Hepatocyte (in vitro differentiated cells): ENCODE measurements around the gene MANSC4. TPM values are rescaled to one million over a fixed set of nuclear protein-coding genes. Genes with fewer than 3 reads are reported as not detected.

Experiments
- DNase-seq: peaks from one replicate; pipeline ENCODE4 v3.0.0-alpha.2; 2016; ENCODE audit warnings: low spot score
- H2AFZ ChIP-seq: fragments of 200-600 bp; sonication (generic); 2 replicates; pipeline ENCODE4 v1.6.0; 2016; ENCODE audit warnings: antibody characterized with exemption, mild to moderate bottlenecking
- H3K27ac ChIP-seq: fragments of 200-600 bp; sonication (generic); 2 replicates; pipeline ENCODE4 v1.5.1; 2016; ENCODE audit warnings: mild to moderate bottlenecking
- H3K27me3 ChIP-seq: fragments of 200-600 bp; sonication (generic); 2 replicates; pipeline ENCODE4 v1.6.1; 2016
- H3K36me3 ChIP-seq: fragments of 200-600 bp; sonication (generic); replicated peaks from 2 replicates; pipeline ENCODE4 v1.5.1; 2016; ENCODE audit warnings: low read depth; ENCODE audit not compliant: insufficient read depth
- H3K4me1 ChIP-seq: fragments of 200-600 bp; sonication (generic); 2 replicates; pipeline ENCODE4 v1.5.1; 2016; ENCODE audit warnings: mild to moderate bottlenecking, moderate library complexity; ENCODE audit not compliant: insufficient read depth
- H3K4me2 ChIP-seq: fragments of 200-600 bp; sonication (generic); 2 replicates; pipeline ENCODE4 v1.6.0; 2016
- H3K4me3 ChIP-seq: fragments of 200-600 bp; sonication (generic); 2 replicates; pipeline ENCODE4 v1.5.1; 2016; ENCODE audit warnings: mild to moderate bottlenecking
- H3K79me2 ChIP-seq: fragments of 200-600 bp; sonication (generic); 2 replicates; pipeline ENCODE4 v1.6.0; 2017; ENCODE audit warnings: mild to moderate bottlenecking
- H3K9me2 ChIP-seq: fragments of 200-600 bp; sonication (generic); replicated peaks from 2 replicates; pipeline ENCODE4 v1.6.0; 2017; ENCODE audit warnings: mild to moderate bottlenecking; ENCODE audit not compliant: insufficient read depth
- H3K9me3 ChIP-seq: fragments of 200-600 bp; sonication (generic); 2 replicates; pipeline ENCODE4 v1.5.1; 2016; ENCODE audit warnings: low read depth, mild to moderate bottlenecking
- H4K20me1 ChIP-seq: fragments of 200-600 bp; sonication (generic); 2 replicates; pipeline ENCODE4 v1.6.0; 2016; ENCODE audit warnings: mild to moderate bottlenecking; ENCODE audit not compliant: insufficient read depth, poor library complexity, severe bottlenecking
- EZH2 ChIP-seq: fragments of 200-600 bp; sonication (generic); IDR thresholded peaks from 2 replicates; pipeline ENCODE4 v1.6.1; 2016; ENCODE audit warnings: antibody characterized with exemption, mild to moderate bottlenecking, borderline replicate concordance
- EZH2phosphoT487 ChIP-seq: fragments of 200-600 bp; sonication (generic); IDR thresholded peaks from one replicate; pipeline ENCODE4 v1.6.1; 2018; ENCODE audit warnings: antibody characterized with exemption, mild to moderate bottlenecking, low read depth, moderate library complexity; ENCODE audit not compliant: unreplicated experiment, severe bottlenecking
- WGBS: methylation state at CpG from one replicate; pipeline ENCODE4 v1.1.6; 2016; ENCODE audit warnings: low lambda C conversion rate; ENCODE audit errors: missing lambda C conversion rate; 5-methylcytosine and 5-hydroxymethylcytosine counted together
- polyA plus RNA-seq: library from polyadenylated mRNA; unstranded; fragments of >200 nt; fragmentation: Nextera tagmentation; extraction: Ambion mirVana; gene quantifications from 2 replicates; pipeline ENCODE4 v1.2.1, GENCODE V29; 2016
- total RNA-seq: library from RNA; depleted of rRNA; stranded (reverse); fragments of >200 nt; gene quantifications from 2 replicates; pipeline ENCODE4 v1.2.3, GENCODE V29; 2014
- TF ChIP-seq, protein P1 (sequence below): fragments of 200-600 bp; sonication (generic); IDR thresholded peaks from 2 replicates; pipeline ENCODE4 v1.5.1; 2016; ENCODE audit warnings: antibody characterized with exemption, mild to moderate bottlenecking; ENCODE audit not compliant: poor library complexity

The MANSC4 gene
- total and polyA plus RNA-seq, 2 experiments from 2014 or later: 0.63 TPM; not detected in 1

DNA sequence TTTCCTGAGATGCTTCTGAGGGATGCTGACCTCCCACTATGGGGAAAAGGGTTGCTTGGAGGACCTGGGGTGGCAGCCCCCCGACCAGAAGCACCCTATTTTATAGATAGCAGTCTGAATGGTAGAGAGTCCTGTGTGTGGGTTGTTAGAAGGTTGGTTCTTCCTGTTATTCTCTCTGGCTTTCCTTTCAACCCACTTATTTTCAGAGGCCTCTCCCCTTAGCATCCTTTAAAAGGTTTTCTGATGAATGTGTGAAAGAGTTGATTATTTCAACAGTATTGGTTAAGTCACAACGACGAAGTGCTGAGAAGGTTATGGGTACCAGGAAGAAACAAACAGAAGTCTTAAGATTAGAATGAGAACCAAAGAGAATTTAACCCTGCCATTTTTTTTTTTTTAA is 20.8 kb upstream of the MANSC4 start:
- no peaks in the 10 kb centered on the region for H3K4me1 ChIP-seq
- 98% methylated on average over 3 of the region's 3 CpGs for WGBS
- no peaks in the 10 kb centered on the region for H3K27me3 ChIP-seq
- H3K79me2 ChIP-seq: no peaks in the 10 kb centered on the region
- TF ChIP-seq EZH2 (no peak), EZH2phosphoT487 (no peak)
- TF ChIP-seq, protein P1, sequence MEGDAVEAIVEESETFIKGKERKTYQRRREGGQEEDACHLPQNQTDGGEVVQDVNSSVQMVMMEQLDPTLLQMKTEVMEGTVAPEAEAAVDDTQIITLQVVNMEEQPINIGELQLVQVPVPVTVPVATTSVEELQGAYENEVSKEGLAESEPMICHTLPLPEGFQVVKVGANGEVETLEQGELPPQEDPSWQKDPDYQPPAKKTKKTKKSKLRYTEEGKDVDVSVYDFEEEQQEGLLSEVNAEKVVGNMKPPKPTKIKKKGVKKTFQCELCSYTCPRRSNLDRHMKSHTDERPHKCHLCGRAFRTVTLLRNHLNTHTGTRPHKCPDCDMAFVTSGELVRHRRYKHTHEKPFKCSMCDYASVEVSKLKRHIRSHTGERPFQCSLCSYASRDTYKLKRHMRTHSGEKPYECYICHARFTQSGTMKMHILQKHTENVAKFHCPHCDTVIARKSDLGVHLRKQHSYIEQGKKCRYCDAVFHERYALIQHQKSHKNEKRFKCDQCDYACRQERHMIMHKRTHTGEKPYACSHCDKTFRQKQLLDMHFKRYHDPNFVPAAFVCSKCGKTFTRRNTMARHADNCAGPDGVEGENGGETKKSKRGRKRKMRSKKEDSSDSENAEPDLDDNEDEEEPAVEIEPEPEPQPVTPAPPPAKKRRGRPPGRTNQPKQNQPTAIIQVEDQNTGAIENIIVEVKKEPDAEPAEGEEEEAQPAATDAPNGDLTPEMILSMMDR: no peak
- H3K9me3 ChIP-seq: no peaks in the 10 kb centered on the region
- no peak overlapping the region for H3K4me3 ChIP-seq
- H2AFZ ChIP-seq: no peak overlapping the region
- no peaks in the 10 kb centered on the region for H3K9me2 ChIP-seq
- no peak overlapping the region for H3K27ac ChIP-seq
- DNase-seq: no peak
- H3K4me2 ChIP-seq: no peak overlapping the region
- H4K20me1 ChIP-seq: no peaks in the 10 kb centered on the region
- H3K36me3 ChIP-seq: no peaks in the 10 kb centered on the region

DNA sequence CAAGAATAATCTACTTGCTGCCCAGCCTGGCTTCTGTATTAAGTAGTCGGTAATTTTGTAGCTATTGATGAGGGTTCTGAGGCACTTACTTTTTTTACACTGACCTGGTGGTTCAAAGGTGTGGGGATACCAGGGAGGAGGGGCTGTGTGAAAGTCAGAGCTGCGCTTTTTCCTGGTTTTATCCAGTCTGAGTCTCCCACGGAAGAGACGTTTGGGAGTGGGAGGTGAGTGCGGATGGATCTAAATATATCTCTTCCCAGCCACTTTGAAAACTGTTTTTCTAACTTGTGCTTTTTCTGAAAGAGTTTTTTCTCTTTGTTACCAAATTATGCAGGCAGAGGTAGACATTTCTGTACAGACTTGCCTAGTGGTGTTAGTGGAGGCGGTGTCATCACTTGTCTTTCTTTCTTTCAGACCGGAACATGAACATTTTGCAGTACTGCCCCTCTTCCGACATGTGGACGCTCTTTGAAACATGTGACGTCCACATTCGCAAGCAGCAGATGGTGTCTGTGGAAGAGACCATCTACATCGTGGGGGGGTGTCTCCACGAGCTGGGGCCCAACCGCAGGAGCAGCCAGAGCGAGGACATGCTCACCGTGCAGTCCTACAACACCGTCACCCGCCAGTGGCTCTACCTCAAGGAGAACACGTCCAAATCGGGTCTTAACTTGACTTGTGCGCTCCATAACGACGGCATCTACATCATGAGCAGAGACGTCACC is 17.4 kb upstream of the MANSC4 start:
- 98% methylated on average over 24 of the region's 24 CpGs for WGBS
- Histone ChIP-seq H3K9me3 (no peaks in the 10 kb centered on the region), H3K79me2 (no peaks in the 10 kb centered on the region), H3K9me2 (no peaks in the 10 kb centered on the region), H3K36me3 (no peaks in the 10 kb centered on the region), H3K4me1 (no peaks in the 10 kb centered on the region), H2AFZ (no peak overlapping the region), H3K27me3 (no peaks in the 10 kb centered on the region), H3K27ac (no peak overlapping the region), H4K20me1 (no peaks in the 10 kb centered on the region), H3K4me2 (no peak overlapping the region), H3K4me3 (no peak overlapping the region)
- no peak for DNase-seq
- TF ChIP-seq, protein P1: no peak
- TF ChIP-seq EZH2phosphoT487: no peak
- TF ChIP-seq EZH2: no peak

DNA sequence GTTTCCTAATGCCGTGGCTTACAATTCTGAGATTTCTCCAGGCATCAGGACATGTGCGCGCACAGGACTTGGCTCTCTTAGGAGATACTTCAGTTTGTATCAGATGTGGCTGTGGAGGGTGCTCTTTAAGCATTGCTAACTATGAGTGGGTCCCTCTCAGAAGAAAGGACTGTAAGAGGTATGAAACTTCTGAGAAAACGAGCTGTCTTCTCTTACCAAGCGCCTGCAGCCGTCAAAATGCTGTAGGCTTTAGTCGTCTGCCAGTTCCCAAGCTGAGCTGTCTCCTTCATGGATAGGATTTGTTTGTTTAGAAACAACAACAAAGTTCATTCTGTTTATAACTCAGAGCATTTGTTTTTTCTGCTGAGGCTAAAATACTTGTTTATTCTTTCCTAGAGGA is 16.1 kb upstream of the MANSC4 start:
- WGBS: 85% methylated on average over 7 of the region's 7 CpGs

More for the DNA sequence above, 16.1 kb upstream of the MANSC4 start:
- Histone ChIP-seq H3K9me2 (no peaks in the 10 kb centered on the region), H3K27ac (no peak overlapping the region), H4K20me1 (no peaks in the 10 kb centered on the region), H3K79me2 (no peaks in the 10 kb centered on the region), H3K27me3 (no peaks in the 10 kb centered on the region), H2AFZ (no peak overlapping the region), H3K4me2 (no peak overlapping the region), H3K9me3 (no peaks in the 10 kb centered on the region), H3K4me1 (no peaks in the 10 kb centered on the region), H3K4me3 (no peak overlapping the region), H3K36me3 (no peaks in the 10 kb centered on the region)
- DNase-seq: no peak
- no peak for TF ChIP-seq EZH2
- no peak for TF ChIP-seq EZH2phosphoT487
- TF ChIP-seq, protein P1: no peak
